ENCODE data around the gene SART1. TPM values are rescaled to one million over a fixed set of nuclear protein-coding genes. Genes with fewer than 3 reads are reported as not detected.
A peak's percentile ranks its signal among the peaks of the same experiment; 100 is the strongest.

Gene SART1
- total RNA-seq, 2 experiments from 2014 or later, result 54.7 to 84.5 TPM

GRCh38 chr11:66011785-66012303 lies 50.3 kb downstream of the SART1 start, which contains the start of gene CST6:
Gene CST6 (plus strand): TSS chr11:66012008. CDS start chr11:66012045, 37 bp downstream.
- H3K9me3 Mint-ChIP-seq (ENCODE audit: low read depth), result no peaks in the 10 kb centered on the region
- ChIA-PET POLR2A (no interaction called here), CTCF (interaction anchor here (0.7 to 3.3 kb wide), 5 partner anchors 9 to 251 kb away, joined by 3 to 16 read pairs (median 4); partner anchors contain the start of gene BANF1)
- DNase-seq (no peak), ATAC-seq (peak; percentile 42)
- no peak within 1 kb of the TSS for H3K4me3 Mint-ChIP-seq
- no peaks in the 10 kb centered on the region for H3K36me3 Mint-ChIP-seq (ENCODE audit: low read depth)
- peaks cover 18% of the 10 kb centered on the region for H3K27me3 Mint-ChIP-seq
- H3K27ac Mint-ChIP-seq, result no peak within 1 kb of the TSS
- H3K4me1 Mint-ChIP-seq, result no peaks in the 10 kb centered on the region
- intact Hi-C loops (cut with DNase I, micrococcal nuclease), result no loop called here

GRCh38 chr11:66012371-66012945 lies 50.9 kb downstream of the SART1 start:
- no peaks in the 10 kb centered on the region for H3K36me3 Mint-ChIP-seq (ENCODE audit: low read depth)

GRCh38 chr11:66012946-66013761 lies 51.6 kb downstream of the SART1 start:
- ATAC-seq, result no peak
- no peak overlapping the region for H3K4me3 Mint-ChIP-seq
- CTCF ChIA-PET, result interaction anchor here (0.6 to 3.3 kb wide), 4 partner anchors 9 to 114 kb away, joined by 3 to 16 read pairs (median 5); no protein-coding TSS in a partner anchor
- no peaks in the 10 kb centered on the region for H3K36me3 Mint-ChIP-seq (ENCODE audit: low read depth)
- POLR2A ChIA-PET, result interaction anchor here (0.5 to 0.6 kb wide), 2 partner anchors 11 to 312 kb away, joined by 3 read pairs; partner anchors contain the start of gene BANF1
- peaks cover 7% of the 10 kb centered on the region for H3K4me1 Mint-ChIP-seq
- peaks cover 18% of the 10 kb centered on the region for H3K27me3 Mint-ChIP-seq
- no peaks in the 10 kb centered on the region for H3K9me3 Mint-ChIP-seq (ENCODE audit: low read depth)
- no peak for DNase-seq
- intact Hi-C loops (cut with DNase I, micrococcal nuclease), result no loop called here
- H3K27ac Mint-ChIP-seq, result no peak overlapping the region

More at GRCh38 chr11:66012371-66012945, 50.9 kb downstream of the SART1 start:
- Mint-ChIP-seq H3K9me3 (ENCODE audit: low read depth) (no peaks in the 10 kb centered on the region), H3K27me3 (peaks cover 18% of the 10 kb centered on the region), H3K27ac (no peak overlapping the region), H3K4me1 (peaks cover 4% of the 10 kb centered on the region), H3K4me3 (no peak overlapping the region)
- DNase-seq, result no peak
- POLR2A ChIA-PET, result interaction anchor here (0.5 to 0.6 kb wide), 2 partner anchors 10 to 312 kb away, joined by 3 read pairs; partner anchors contain the start of gene BANF1
- intact Hi-C loops (cut with DNase I, micrococcal nuclease), result no loop called here
- ATAC-seq, result no peak
- CTCF ChIA-PET, result interaction anchor here (0.6 to 3.3 kb wide), 4 partner anchors 10 to 115 kb away, joined by 3 to 16 read pairs (median 5); no protein-coding TSS in a partner anchor

- intact Hi-C loops (cut with DNase I, micrococcal nuclease), result no loop called here
- DNase-seq (no peak), ATAC-seq (no peak)
- no peaks in the 10 kb centered on the region for H3K9me3 Mint-ChIP-seq (ENCODE audit: low read depth)
- H3K36me3 Mint-ChIP-seq (ENCODE audit: low read depth), result no peaks in the 10 kb centered on the region
- POLR2A ChIA-PET, result no interaction called here
- H3K27ac Mint-ChIP-seq, result no peak overlapping the region
- no peak overlapping the region for H3K4me3 Mint-ChIP-seq
- CTCF ChIA-PET, result interaction anchor here (1.5 to 3.3 kb wide), 2 partner anchors 9 to 31 kb away, joined by 6 to 16 read pairs; no protein-coding TSS in a partner anchor
- peaks cover 18% of the 10 kb centered on the region for H3K27me3 Mint-ChIP-seq
- peaks cover 7% of the 10 kb centered on the region for H3K4me1 Mint-ChIP-seq
Observed at GRCh38 chr11:66013762-66014100, 52.2 kb downstream of the SART1 start.

- Mint-ChIP-seq H3K4me1 (peaks cover 7% of the 10 kb centered on the region), H3K36me3 (ENCODE audit: low read depth) (no peaks in the 10 kb centered on the region), H3K27ac (no peak overlapping the region), H3K4me3 (no peak overlapping the region), H3K9me3 (ENCODE audit: low read depth) (no peaks in the 10 kb centered on the region), H3K27me3 (peaks cover 18% of the 10 kb centered on the region)
- ChIA-PET CTCF (interaction anchor here (0.7 to 0.9 kb wide), 2 partner anchors 12 to 30 kb away, joined by 3 to 5 read pairs; partner anchors contain the start of gene CATSPER1), POLR2A (no interaction called here)
- no peak for DNase-seq
- no peak for ATAC-seq
- intact Hi-C loops (cut with DNase I, micrococcal nuclease), result no loop called here
Observed at GRCh38 chr11:66014804-66015453, 53.4 kb downstream of the SART1 start.

GRCh38 chr11:66015454-66015881 lies 53.9 kb downstream of the SART1 start:
- POLR2A ChIA-PET, result no interaction called here
- CTCF ChIA-PET, result interaction anchor here (0.7 to 0.9 kb wide), 2 partner anchors 11 to 30 kb away, joined by 3 to 5 read pairs; partner anchors contain the start of gene CATSPER1
- Mint-ChIP-seq H3K9me3 (ENCODE audit: low read depth) (no peaks in the 10 kb centered on the region), H3K27ac (no peak overlapping the region), H3K4me3 (no peak overlapping the region), H3K36me3 (ENCODE audit: low read depth) (no peaks in the 10 kb centered on the region), H3K27me3 (peaks cover 16% of the 10 kb centered on the region), H3K4me1 (peaks cover 7% of the 10 kb centered on the region)
- no peak for DNase-seq
- no peak for ATAC-seq
- intact Hi-C loops (cut with DNase I, micrococcal nuclease), result no loop called here

- H3K4me3 Mint-ChIP-seq, result no peak overlapping the region
- H3K36me3 Mint-ChIP-seq (ENCODE audit: low read depth), result no peaks in the 10 kb centered on the region
- H3K27ac Mint-ChIP-seq, result no peak overlapping the region
- no peak for DNase-seq
- ChIA-PET CTCF (interaction anchor here (0.7 to 0.9 kb wide), 2 partner anchors 10 to 29 kb away, joined by 3 to 5 read pairs; partner anchors contain the start of gene CATSPER1), POLR2A (no interaction called here)
- intact Hi-C loops (cut with DNase I, micrococcal nuclease), result no loop called here
- peaks cover 9% of the 10 kb centered on the region for H3K4me1 Mint-ChIP-seq
- H3K9me3 Mint-ChIP-seq (ENCODE audit: low read depth), result no peaks in the 10 kb centered on the region
- peaks cover 15% of the 10 kb centered on the region for H3K27me3 Mint-ChIP-seq
- no peak for ATAC-seq
Observed at GRCh38 chr11:66015936-66016792, 54.6 kb downstream of the SART1 start.

GRCh38 chr11:66016793-66017177 lies 55.3 kb downstream of the SART1 start:
- ChIA-PET POLR2A (no interaction called here), CTCF (no interaction called here)
- Mint-ChIP-seq H3K4me3 (no peak overlapping the region), H3K27me3 (peaks cover 13% of the 10 kb centered on the region), H3K4me1 (peaks cover 10% of the 10 kb centered on the region), H3K36me3 (ENCODE audit: low read depth) (no peaks in the 10 kb centered on the region), H3K9me3 (ENCODE audit: low read depth) (no peaks in the 10 kb centered on the region), H3K27ac (no peak overlapping the region)
- intact Hi-C loops (cut with DNase I, micrococcal nuclease), result no loop called here
- ATAC-seq, result no peak
- no peak for DNase-seq

GRCh38 chr11:66017321-66017720 lies 55.8 kb downstream of the SART1 start:
- ATAC-seq, result no peak
- POLR2A ChIA-PET, result no interaction called here
- peaks cover 10% of the 10 kb centered on the region for H3K4me1 Mint-ChIP-seq
- H3K27me3 Mint-ChIP-seq, result peaks cover 15% of the 10 kb centered on the region
- no peak for DNase-seq
- H3K9me3 Mint-ChIP-seq (ENCODE audit: low read depth), result no peaks in the 10 kb centered on the region
- no peaks in the 10 kb centered on the region for H3K36me3 Mint-ChIP-seq (ENCODE audit: low read depth)
- H3K4me3 Mint-ChIP-seq, result no peak overlapping the region
- intact Hi-C loops (cut with DNase I, micrococcal nuclease), result no loop called here
- H3K27ac Mint-ChIP-seq, result no peak overlapping the region
- CTCF ChIA-PET, result interaction anchor here (0.7 to 1.2 kb wide), 2 partner anchors 31 to 50 kb away, joined by 3 read pairs; no protein-coding TSS in a partner anchor

- Mint-ChIP-seq H3K36me3 (ENCODE audit: low read depth) (no peaks in the 10 kb centered on the region), H3K4me1 (peaks cover 13% of the 10 kb centered on the region), H3K27ac (no peak overlapping the region), H3K27me3 (peaks cover 7% of the 10 kb centered on the region), H3K4me3 (no peak overlapping the region), H3K9me3 (ENCODE audit: low read depth) (no peaks in the 10 kb centered on the region)
- CTCF ChIA-PET, result interaction anchor here (0.9 to 1.2 kb wide), 3 partner anchors 8 to 135 kb away, joined by 3 to 4 read pairs (median 3); no protein-coding TSS in a partner anchor
- intact Hi-C loops (cut with DNase I, micrococcal nuclease), result no loop called here
- DNase-seq, result no peak
- POLR2A ChIA-PET, result no interaction called here
- ATAC-seq, result no peak
Observed at GRCh38 chr11:66020212-66020611, 58.7 kb downstream of the SART1 start.
